ENCODE results near the gene ARHGAP25.

Gene ARHGAP25

GRCh38 chr2:68833162-68833561 lies 98.6 kb downstream of the ARHGAP25 start:
- no peak overlapping the region for H3K4me3 ChIP-seq (ENCODE audit: low read depth, low read length)
- no peak for TF ChIP-seq CTCF (IDR thresholded peaks at IDR 0.05; ENCODE audit: control insufficient read depth, extremely low read depth, insufficient read depth)
- no peak for DNase-seq (ENCODE audit: low read depth)

GRCh38 chr2:68834737-68835376 lies 100.2 kb downstream of the ARHGAP25 start:
- TF ChIP-seq CTCF (IDR thresholded peaks at IDR 0.05; ENCODE audit: control insufficient read depth, extremely low read depth, insufficient read depth), result no peak
- DNase-seq (ENCODE audit: low read depth), result no peak
- no peak overlapping the region for H3K4me3 ChIP-seq (ENCODE audit: low read depth, low read length)

GRCh38 chr2:68835621-68836020 lies 101.0 kb downstream of the ARHGAP25 start:
- no peak for DNase-seq (ENCODE audit: low read depth)
- H3K4me3 ChIP-seq (ENCODE audit: low read depth, low read length), result no peak overlapping the region
- no peak for TF ChIP-seq CTCF (IDR thresholded peaks at IDR 0.05; ENCODE audit: control insufficient read depth, extremely low read depth, insufficient read depth)

- TF ChIP-seq CTCF (IDR thresholded peaks at IDR 0.05; ENCODE audit: control insufficient read depth, extremely low read depth, insufficient read depth), result no peak
- H3K4me3 ChIP-seq (ENCODE audit: low read depth, low read length), result no peak overlapping the region
- DNase-seq (ENCODE audit: low read depth), result no peak
Measured at GRCh38 chr2:68837164-68837860, 102.7 kb downstream of the ARHGAP25 start.

GRCh38 chr2:68837861-68838341 lies 103.3 kb downstream of the ARHGAP25 start:
- peak; percentile 63 for DNase-seq (ENCODE audit: low read depth)
- H3K4me3 ChIP-seq (ENCODE audit: low read depth, low read length), result no peak overlapping the region
- TF ChIP-seq CTCF (IDR thresholded peaks at IDR 0.05; ENCODE audit: control insufficient read depth, extremely low read depth, insufficient read depth), result no peak

GRCh38 chr2:68838641-68839040 lies 104.0 kb downstream of the ARHGAP25 start:
- no peak overlapping the region for H3K4me3 ChIP-seq (ENCODE audit: low read depth, low read length)
- TF ChIP-seq CTCF (IDR thresholded peaks at IDR 0.05; ENCODE audit: control insufficient read depth, extremely low read depth, insufficient read depth), result no peak
- no peak for DNase-seq (ENCODE audit: low read depth)

All from LNCaP clone FGC (cell line).